Pancreas (tissue), 10 donors: Measurements from ENCODE around the gene DTYMK. TPM values are rescaled to one million over a fixed set of nuclear protein-coding genes. Genes with fewer than 3 reads are reported as not detected.
A peak's percentile ranks its signal among the peaks of the same experiment; 100 is the strongest.

Source experiments
- ATAC-seq, 4 donors: fragments of 200-7000 bp; cut with Tn5 transposase; one replicate each; pipeline versions ENCODE4 v1.8.0 to v1.9.1; 2020; ENCODE audit warnings: mild to moderate bottlenecking in 4 of 4, moderate library complexity in 4 of 4
- DNase-seq, 6 donors: peaks; one replicate each; pipeline ENCODE4 v3.0.0-alpha.2; 2020
- FAIRE-seq: peaks from 2 replicates; lab custom pipeline; 2012; peaks lifted over from hg19 to GRCh38; lab: Jason Lieb, UNC
- H3K27ac ChIP-seq, 4 donors: fragments of 200-600 bp; sonication (generic); 1 replicate in 3 of 4; 2 replicates in 1 of 4; pipeline versions ENCODE4 v1.5.0 to v1.8.0; 2020
- H3K27me3 ChIP-seq, 4 donors: fragments of 200-600 bp; one replicate each; pipeline ENCODE4 v1.8.0; 2021
- H3K36me3 ChIP-seq, 3 donors: fragments of 200-600 bp; sonication (generic) in 1 of 3; one replicate each; pipeline versions ENCODE4 v1.5.0 to v1.8.0; 2020 to 2021
- H3K4me1 ChIP-seq, 3 donors: fragments of 200-600 bp; one replicate each; pipeline ENCODE4 v1.8.0; 2021
- H3K4me3 ChIP-seq, 4 donors: fragments of 200-600 bp; sonication (generic) in 2 of 4; one replicate each; pipeline versions ENCODE4 v1.5.0 to v1.8.0; 2020 to 2021
- H3K9me3 ChIP-seq, 4 donors: fragments of 200-600 bp; one replicate each; pipeline ENCODE4 v1.8.0; 2021
- CTCF ChIP-seq, 4 donors: fragments of 200-600 bp; sonication (generic) in 3 of 4; IDR thresholded peaks; one replicate each; pipeline versions ENCODE4 v1.5.0 to v1.8.0; 2021; ENCODE audit warnings: antibody characterized with exemption in 4 of 4
- WGBS, 2 donors: extraction: QIAGEN DNeasy Blood & Tissue Kit; methylation state at CpG; one replicate each; pipeline ENCODE4 v1.1.7; 2013; 5-methylcytosine and 5-hydroxymethylcytosine counted together
- intact Hi-C, 3 donors: fragments of 100-400 bp; cut with DNase I; formaldehyde crosslinking; loops; one replicate each; pipeline versions ENCODE4 v1.11.1 to v1.14.2; 2022
- polyA plus RNA-seq, 2 donors: library from polyadenylated mRNA; stranded (reverse); fragments of 200-250 nt; gene quantifications; one replicate each; pipeline ENCODE4 v1.2.3, GENCODE V29; 2013
- total RNA-seq, 6 donors: library from RNA; stranded (reverse); fragmentation: NEBNext Ultra II Directional in 4 of 6; extraction: Animal tissue kit (Norgen Biotek cat#: 25700) in 4 of 6; gene quantifications; one replicate each; pipeline versions ENCODE4 v1.2.1 to v1.2.4, GENCODE V29; 2021 to 2023
- donor health status: healthy with polysubstance abuse.
- donor health status: DM: no; HTN: no; CAD: no; lungs with moderate emphysema.
- donor health status: DM: no; HTN: no; CAD: no.
- donor health status: control.
- donor health status: control.
- donor health status: Bipolar disorder and iron deficiency.
- donor health status: DM: yes; HTN: yes; CAD: no.
- donor health status: DM: no; HTN: no; CAD: no.
- donor health status: DM: no; HTN: no; CAD: no.
- donor health status: DM: yes; HTN: yes; CAD: no.

Gene DTYMK
- total and polyA plus RNA-seq, 8 donors = 3.7 to 11.0 (median 8.4) TPM

DNA sequence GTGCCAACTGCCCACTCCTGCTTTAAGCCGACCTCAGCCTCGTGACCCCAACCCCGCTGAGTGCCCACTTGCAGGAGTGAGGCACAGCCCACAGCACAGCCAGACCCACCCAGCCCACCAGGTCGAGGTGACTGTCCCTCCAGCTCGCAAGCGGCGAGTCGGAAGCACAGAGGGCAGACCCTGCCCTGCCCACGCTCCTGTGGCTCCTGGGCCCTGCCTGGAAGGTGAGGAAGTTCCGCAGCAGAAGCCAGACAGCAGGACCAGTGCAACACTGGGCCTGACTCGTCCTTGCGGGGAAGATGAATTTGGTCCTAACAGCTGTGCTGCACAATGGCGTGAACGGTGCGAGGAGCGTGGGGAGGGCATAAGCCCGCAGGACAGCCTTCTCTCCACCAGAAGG lies 9.9 kb downstream of the DTYMK start:
- peak in 1 of 6 donors; percentile 71 for DNase-seq

DNA sequence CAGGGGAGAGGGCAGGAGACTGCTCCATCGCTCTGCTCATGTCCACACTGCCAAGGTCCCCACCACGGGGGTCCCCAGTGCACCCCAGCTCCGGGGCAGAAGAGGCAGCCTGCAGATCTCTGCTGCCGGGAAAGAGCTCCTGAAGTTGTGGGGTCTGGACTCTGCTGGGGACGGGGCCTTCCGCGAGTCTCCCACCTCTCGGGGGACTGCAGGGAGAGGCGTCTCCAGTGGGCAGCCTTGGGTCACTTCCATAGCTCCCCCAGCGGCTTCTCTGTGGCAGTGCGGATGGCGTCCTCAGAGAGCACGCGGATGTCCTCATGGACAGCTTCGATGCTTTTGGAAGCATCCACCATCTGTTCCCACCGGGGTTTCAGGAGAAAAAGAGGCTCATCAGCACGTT lies 10.7 kb downstream of the DTYMK start:
- no peaks in the 10 kb centered on the region for H3K27me3 ChIP-seq
- H3K9me3 ChIP-seq = no peaks in the 10 kb centered on the region
- no peak overlapping the region for H3K4me3 ChIP-seq
- 86 to 89% methylated on average over 17 of the region's 17 CpGs for WGBS, 2 donors
- FAIRE-seq = no peak
- H3K4me1 ChIP-seq = no peaks in the 10 kb centered on the region
- H3K27ac ChIP-seq = no peak overlapping the region
- DNase-seq = peak in 1 of 6 donors; percentile 42
- intact Hi-C loops = no loop called here
- no peak for ATAC-seq
- H3K36me3 ChIP-seq = peaks cover 0 to 24% (median 0%) of the 10 kb centered on the region in 3 donors
- no peak for TF ChIP-seq CTCF (IDR thresholded peaks at IDR 0.05)

More for the DNA sequence above, 9.9 kb downstream of the DTYMK start:
- FAIRE-seq = no peak
- Histone ChIP-seq H3K4me3 (no peak overlapping the region), H3K4me1 (no peaks in the 10 kb centered on the region), H3K27me3 (no peaks in the 10 kb centered on the region), H3K9me3 (no peaks in the 10 kb centered on the region), H3K36me3 (peaks cover 0 to 19% (median 0%) of the 10 kb centered on the region in 3 donors), H3K27ac (no peak overlapping the region)
- 89 to 92% methylated on average over 17 of the region's 17 CpGs for WGBS, 2 donors
- ATAC-seq = no peak
- no peak for TF ChIP-seq CTCF (IDR thresholded peaks at IDR 0.05)
- intact Hi-C loops = no loop called here

DNA sequence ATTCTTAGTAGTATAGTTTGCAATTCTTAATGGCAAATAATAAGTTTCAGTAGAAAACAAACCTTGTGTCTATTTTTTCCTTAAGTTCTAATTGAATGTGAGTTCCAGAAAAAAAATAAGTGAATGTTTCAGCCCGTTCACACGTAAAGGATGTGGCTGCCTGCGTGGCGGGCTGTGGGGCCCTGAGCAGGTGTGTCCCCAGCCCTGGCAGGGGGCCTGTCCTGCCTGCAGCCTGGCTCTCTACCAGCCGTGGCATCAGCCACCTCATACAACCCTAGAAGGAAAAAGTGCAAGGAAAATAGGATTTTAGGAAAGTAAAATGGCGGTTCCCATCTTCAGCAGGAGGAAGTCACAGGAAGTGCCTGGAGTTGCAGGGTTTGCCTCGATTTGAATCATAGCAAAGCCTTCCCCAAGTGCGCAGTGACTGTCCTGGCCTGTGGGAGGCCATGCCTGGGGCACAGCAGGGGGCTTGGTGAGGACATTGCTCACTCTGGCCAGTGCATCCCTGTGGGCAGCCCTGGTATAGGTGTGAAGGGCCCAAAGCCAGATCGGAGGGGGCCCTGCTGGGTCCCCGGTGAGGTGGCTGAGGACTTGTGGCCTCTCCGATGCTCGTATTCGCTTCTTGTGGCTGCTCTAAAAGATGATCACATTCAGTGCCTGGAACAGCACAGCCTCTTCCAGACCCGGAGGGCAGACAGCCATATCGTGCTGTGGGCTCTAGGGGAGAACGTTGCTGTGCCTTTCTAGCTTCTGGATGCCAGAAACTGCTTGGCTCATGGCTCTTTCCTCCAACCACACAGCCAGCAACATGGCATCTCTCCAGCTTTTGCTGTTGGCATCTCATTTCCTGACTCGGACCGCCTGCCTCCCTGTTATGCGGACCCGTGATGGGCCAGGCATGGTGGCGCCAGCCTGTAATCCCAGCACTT lies 12.6 kb downstream of the DTYMK start:
- ATAC-seq = no peak
- no peak for TF ChIP-seq CTCF (IDR thresholded peaks at IDR 0.05)

DNA sequence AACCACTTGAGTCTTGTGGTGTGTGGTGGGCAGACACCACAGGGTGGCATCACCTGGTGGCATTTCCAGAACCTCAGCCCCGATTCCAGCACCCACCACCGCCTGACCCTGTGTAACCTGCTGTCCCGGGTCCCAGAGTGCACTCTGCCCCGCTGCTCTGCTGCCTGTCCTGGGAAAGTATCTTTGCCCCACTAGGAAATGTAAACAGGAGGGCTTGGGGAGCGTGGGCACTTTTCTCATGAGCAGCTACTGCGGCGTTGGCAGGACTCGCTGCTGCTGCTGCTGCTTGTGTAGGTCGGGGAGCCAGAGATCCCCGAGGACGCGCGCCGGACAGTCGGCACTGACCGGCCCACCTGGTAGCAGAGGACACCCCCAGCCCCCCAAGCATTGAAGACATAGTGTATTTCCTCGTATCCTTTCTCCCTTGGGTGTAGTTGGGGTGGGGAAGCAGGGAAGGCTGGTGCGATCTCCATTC lies 13.4 kb downstream of the DTYMK start:
- WGBS, 2 donors = 90 to 94% methylated on average over 18 of the region's 18 CpGs
- Histone ChIP-seq H3K27me3 (no peaks in the 10 kb centered on the region), H3K36me3 (peaks cover 0 to 38% (median 3%) of the 10 kb centered on the region in 3 donors), H3K4me3 (no peak overlapping the region), H3K9me3 (no peaks in the 10 kb centered on the region), H3K4me1 (no peaks in the 10 kb centered on the region), H3K27ac (no peak overlapping the region)
- DNase-seq (no peak), ATAC-seq (no peak), FAIRE-seq (no peak)
- TF ChIP-seq CTCF (IDR thresholded peaks at IDR 0.05) = no peak
- intact Hi-C loops = no loop called here

More for the DNA sequence above, 12.6 kb downstream of the DTYMK start:
- DNase-seq = peak in 1 of 6 donors; percentile 27
- H3K36me3 ChIP-seq = peaks cover 0 to 30% (median 2%) of the 10 kb centered on the region in 3 donors
- H3K4me3 ChIP-seq = no peak overlapping the region
- intact Hi-C loops = no loop called here
- H3K9me3 ChIP-seq = no peaks in the 10 kb centered on the region
- WGBS, 2 donors = 86 to 88% methylated on average over 21 of the region's 21 CpGs
- no peak for FAIRE-seq
- H3K4me1 ChIP-seq = no peaks in the 10 kb centered on the region
- H3K27ac ChIP-seq = no peak overlapping the region
- no peaks in the 10 kb centered on the region for H3K27me3 ChIP-seq
